Non-pigmented ciliary epithelial cell (primary cell): ENCODE measurements around the gene GPNMB.
"Not testable (repeated sequence)": the region's sequence is repeated elsewhere in the genome, so short reads cannot be mapped to it uniquely, and the experiment has no call there.

Experiments used
- DNase-seq: peaks from one replicate; pipeline ENCODE4 v3.0.0-alpha.2; 2010; ENCODE audit warnings: low read depth

The GPNMB gene

DNA sequence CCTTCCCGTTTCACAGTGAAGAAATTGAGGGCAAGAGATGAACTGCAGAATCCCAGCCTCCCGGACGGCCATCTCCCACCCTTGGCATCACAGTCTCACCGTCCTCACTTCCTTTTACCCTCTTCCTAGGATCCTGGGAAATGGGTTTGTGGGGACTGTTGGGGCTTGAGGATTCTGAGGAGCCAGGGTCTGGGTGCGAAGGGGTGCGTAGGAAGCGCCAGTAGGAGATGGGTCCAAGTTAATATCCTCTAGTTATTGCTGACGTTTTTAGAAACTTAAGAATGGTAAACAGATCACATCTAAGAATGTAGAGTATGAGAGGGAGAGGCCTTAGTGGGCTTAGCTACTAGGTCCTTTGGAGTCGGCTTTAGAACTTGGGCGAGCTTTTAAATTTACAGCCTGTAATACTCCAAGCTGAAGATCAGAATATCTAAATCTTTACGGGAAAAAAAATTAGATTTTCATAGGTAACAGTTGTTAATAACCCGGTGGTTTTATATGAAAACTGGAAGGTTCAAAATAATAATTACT lies 53.3 kb downstream of the GPNMB start:
- DNase-seq, result no peak

DNA sequence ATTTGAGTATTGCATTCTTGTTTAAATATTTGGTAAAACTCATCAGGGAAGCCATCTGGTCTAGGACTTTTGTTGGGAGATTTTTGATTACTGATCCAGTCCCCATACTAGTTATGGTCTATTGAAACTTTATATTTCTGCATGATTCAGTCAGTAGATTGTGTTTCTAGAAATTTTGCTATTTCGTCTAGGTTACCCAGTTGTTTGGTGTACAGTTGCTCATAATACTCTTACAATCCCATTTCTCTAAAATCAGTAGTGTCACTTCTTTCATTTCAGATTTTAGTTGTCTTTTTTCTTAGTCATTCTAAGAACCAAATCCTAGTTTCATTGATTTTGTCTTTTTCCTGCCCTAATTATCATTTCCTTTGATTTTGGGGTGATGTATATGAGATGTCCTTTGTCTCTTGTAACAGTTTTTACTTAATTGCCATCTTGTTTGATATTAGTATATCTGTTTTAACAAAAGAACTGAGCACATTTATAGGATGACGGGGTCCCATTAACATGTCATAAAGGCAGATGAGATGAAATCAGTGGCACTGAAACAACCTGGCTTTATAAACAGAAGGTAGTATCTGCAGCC lies 60.5 kb downstream of the GPNMB start:
- DNase-seq, result no peak

DNA sequence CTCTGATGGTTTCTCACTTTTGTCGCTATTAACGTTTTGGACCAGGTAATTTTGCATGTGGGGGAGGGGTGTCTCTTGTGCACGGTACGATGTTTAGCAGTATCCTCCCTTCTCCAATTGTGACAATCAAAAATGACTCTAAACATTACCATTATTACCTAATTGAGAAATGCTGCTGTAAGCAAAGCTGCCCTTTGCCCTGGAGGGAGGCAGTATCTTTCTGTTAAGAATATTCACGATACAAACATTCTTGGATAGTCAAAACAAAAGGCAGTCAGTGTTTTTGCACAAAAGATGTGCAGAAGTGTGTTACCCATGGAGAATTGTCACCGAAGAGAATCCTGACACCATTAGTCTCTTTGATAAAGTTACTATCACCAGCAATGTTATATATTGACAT lies 62.2 kb downstream of the GPNMB start:
- no peak for DNase-seq

DNA sequence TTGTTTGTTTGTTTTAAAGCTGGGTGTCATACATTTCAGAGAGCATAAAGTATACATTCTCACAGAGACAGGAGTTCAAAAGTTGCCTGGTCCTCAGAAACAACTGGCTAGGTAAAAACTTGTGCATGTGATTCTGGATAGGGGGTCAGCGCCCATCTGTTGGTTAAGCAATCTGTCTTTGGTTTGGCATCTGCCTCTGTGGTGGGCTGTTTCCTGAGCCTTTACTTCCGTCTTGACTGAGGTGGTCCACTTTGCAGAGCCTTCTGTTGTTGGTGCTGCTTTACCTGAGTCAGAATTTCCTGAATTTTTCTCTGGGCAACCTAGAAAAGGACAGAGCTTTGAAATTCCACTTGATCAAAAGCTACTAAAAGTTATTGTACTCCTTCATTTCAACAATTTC lies 65.6 kb downstream of the GPNMB start:
- DNase-seq, result not testable (repeated sequence)

DNA sequence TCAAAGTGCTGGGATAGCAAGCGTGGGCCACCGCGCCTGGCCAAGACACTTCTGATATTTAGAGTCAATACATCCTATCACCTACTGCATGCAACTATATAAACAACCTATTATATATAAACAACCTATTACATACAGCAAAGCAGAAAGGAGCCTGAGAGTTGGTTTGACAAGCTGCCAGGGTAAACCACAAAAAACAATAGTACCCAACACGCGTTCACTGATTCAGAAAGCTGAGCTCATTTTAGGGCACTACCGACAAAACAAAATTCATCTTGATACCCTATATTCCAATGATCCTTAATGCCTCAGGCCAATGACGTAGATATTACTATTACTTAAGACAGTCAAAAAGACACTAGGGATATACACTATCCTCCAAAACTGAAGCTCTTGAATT lies 68.8 kb downstream of the GPNMB start:
- no peak for DNase-seq
